Fibroblast of mammary gland (primary cell): Measurements from ENCODE around the gene ENPP5.

Experiments
- DNase-seq: peaks from one replicate; pipeline ENCODE4 v3.0.0-alpha.2; 2010; ENCODE audit warnings: low read depth
- H3K4me3 ChIP-seq: 2 replicates; pipeline ENCODE4 v1.5.1; 2011; ENCODE audit warnings: low read depth, mild to moderate bottlenecking, low read length, moderate library complexity; ENCODE audit not compliant: control insufficient read depth
- TF ChIP-seq, protein P1 (sequence below): conservative IDR thresholded peaks from 2 replicates; pipeline ENCODE4 v1.5.1; 2011; ENCODE audit warnings: low read depth, low read length, inconsistent platforms; ENCODE audit not compliant: control insufficient read depth, insufficient read depth

ENPP5 gene

DNA sequence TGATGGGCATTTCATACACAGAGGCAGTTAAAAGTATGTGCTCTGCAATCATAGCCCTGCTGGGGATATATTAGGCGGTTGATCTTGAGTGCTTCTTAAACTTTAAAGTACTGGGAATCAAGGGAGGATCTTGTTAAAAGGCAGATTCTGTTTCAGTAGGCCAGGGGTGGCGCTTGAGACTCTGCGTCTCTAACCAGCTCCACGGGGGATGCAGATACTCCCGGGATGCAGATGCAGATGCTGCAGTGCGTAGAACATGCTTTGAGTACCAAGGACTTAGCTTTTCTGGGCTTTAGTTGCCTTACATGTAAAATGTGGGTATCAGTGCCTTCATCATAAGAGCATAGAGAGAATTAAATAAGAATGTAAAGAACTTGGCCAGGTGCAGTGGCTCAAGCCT lies 44.4 kb upstream of the ENPP5 start:
- no peak overlapping the region for H3K4me3 ChIP-seq
- no peak for DNase-seq
- TF ChIP-seq, protein P1, sequence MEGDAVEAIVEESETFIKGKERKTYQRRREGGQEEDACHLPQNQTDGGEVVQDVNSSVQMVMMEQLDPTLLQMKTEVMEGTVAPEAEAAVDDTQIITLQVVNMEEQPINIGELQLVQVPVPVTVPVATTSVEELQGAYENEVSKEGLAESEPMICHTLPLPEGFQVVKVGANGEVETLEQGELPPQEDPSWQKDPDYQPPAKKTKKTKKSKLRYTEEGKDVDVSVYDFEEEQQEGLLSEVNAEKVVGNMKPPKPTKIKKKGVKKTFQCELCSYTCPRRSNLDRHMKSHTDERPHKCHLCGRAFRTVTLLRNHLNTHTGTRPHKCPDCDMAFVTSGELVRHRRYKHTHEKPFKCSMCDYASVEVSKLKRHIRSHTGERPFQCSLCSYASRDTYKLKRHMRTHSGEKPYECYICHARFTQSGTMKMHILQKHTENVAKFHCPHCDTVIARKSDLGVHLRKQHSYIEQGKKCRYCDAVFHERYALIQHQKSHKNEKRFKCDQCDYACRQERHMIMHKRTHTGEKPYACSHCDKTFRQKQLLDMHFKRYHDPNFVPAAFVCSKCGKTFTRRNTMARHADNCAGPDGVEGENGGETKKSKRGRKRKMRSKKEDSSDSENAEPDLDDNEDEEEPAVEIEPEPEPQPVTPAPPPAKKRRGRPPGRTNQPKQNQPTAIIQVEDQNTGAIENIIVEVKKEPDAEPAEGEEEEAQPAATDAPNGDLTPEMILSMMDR: no peak

DNA sequence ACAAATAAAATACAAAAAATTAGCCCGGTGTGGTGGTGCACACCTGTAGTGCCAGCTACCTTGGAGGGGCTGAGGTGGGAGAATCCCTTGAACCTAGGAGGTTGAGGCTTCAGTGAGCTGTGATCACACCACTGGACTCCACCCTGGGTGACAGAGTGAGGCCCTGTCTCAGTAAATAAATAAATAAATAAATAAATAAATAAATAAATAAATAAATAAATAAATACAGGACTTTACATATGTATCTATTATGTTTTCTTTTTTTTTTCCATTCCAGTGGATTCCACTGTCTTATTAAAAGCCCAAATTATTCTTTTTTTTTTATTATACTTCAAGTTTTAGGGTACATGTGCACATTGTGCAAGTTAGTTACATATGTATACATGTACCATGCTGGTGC lies 41.1 kb upstream of the ENPP5 start:
- H3K4me3 ChIP-seq: no peak overlapping the region
- DNase-seq: no peak
- TF ChIP-seq, protein P1: no peak

DNA sequence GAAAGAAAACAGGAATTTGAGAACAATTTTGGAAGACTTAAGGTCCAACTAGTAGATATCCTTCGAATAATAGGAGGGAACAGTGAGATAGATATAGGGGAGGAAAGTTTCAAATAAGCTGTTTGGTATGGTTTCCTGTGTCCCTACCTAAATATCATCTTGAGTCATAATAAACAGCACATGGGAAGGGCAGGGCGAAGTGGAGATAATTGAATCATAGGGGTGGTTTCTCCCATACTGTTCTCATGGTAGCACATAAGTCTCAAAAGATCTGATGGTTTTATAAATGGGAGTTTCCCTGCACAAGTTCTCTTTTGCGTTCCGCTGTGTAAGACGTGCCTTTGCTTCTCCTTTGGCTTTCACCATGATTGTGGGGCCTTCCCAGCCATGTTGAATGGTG lies 39.5 kb upstream of the ENPP5 start:
- H3K4me3 ChIP-seq: no peak overlapping the region
- TF ChIP-seq, protein P1: no peak
- peak; percentile 54 for DNase-seq

DNA sequence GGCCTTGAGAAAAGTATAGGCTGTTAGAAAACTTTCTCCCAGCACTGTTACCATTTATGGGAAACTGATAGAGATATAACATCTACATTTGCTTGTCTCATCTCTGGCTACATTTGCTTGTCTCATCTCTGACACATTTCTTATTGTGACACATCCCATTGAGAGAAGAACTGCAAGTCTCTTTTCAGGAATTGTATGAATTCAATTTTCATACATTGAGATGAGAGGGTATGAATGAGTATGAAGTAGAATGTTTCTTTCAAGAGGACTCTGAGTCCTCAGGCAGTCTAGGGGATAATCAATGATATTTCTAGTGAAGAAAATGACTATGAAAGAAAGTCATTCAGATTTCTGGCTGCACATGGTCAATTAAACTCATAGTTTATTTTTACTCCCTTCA lies 37.5 kb upstream of the ENPP5 start:
- TF ChIP-seq, protein P1: no peak
- no peak for DNase-seq
- H3K4me3 ChIP-seq: no peak overlapping the region

DNA sequence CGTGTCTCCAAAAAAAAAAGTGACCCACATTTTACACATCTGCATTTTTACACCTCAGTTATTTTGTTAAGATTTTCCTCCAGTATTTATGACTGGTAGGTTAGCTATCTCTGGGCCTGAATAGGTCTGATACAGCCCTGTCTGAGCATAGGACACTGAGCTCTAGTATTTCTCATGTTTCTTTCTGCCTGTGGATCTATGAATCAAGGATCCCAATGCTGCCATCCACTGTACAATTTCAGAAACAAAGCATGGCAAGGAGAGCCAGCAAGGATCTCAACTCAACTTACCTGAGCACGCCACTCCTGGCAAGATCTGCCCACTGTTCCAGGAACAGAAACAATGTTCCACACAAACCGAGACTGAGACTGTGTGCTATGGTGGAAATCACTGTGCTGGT lies 36.4 kb upstream of the ENPP5 start:
- H3K4me3 ChIP-seq: no peak overlapping the region
- TF ChIP-seq, protein P1: no peak
- DNase-seq: no peak

DNA sequence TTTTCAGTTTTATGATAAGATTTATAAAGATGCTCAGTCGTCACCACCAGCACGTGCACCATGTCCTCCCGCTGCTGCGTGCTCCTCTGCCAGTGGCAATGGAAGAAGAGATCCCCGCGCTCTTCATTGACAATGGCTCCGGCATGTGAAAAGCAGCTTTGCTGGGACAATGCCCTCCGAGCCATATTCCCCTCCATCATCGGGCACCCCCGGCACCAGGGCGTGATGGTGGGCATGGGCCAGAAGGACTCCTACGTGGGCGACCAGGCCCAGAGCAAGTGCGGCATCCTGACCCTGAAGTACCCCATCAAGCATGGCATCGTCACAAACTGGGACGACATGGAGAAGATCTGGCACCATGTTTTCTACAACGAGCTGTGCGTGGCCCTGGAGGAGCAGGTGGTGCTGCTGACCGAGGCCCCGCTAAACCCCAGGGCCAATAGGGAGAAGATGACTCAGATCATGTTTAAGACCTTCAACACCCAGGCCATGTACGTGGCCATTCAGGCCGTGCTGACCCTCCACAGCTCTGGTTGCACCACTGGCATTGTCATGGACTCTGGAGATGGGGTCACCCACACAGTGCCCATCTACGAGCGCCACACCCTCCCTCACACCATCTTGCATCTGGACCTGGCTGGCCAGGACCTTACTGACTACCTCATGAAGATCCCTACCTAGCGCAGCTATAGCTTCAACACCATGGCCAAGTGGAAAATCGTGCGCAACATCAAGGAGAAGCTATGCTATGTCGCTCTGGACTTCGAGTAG lies 34.3 kb upstream of the ENPP5 start:
- H3K4me3 ChIP-seq: no peak overlapping the region
- no peak for DNase-seq
- TF ChIP-seq, protein P1: no peak
